ENCODE results near the gene FYN. TPM values are rescaled to one million over a fixed set of nuclear protein-coding genes. Genes with fewer than 3 reads are reported as not detected.

The FYN gene
- total and polyA plus RNA-seq, 10 of the 15 experiments (the other 5 are each of a cell fraction or from before 2014, with no cell fraction given) = 51.4 to 247 (median 138) TPM

- POLR2A ChIA-PET = interaction anchor here (1.1 kb wide), 1 partner anchor 195 kb away, joined by 8 read pairs; no protein-coding TSS in a partner anchor
- SMC1A ChIA-PET (ENCODE audit: uncharacterized antibody, unreplicated experiment) = interaction anchor here (1.2 to 3.1 kb wide), 5 partner anchors 8 to 34 kb away, joined by 3 to 24 read pairs (median 3); no protein-coding TSS in a partner anchor
- RAD21 ChIA-PET (ENCODE audit: unreplicated experiment) = no interaction called here
- H3K9me3 ChIP-seq (replicated peaks; ENCODE audit: control insufficient read depth, insufficient read depth, low read length) = no peaks in the 10 kb centered on the region
- no peak overlapping the region for H3K4me3 ChIP-seq
- no peak for DNase-seq (ENCODE audit: low read depth, low spot score)
- no TSS peak for BruUV-seq (replicated peaks)
- CTCF ChIA-PET = interaction anchor here (0.8 to 2.5 kb wide), 2 partner anchors 11 to 13 kb away, joined by 3 to 9 read pairs; no protein-coding TSS in a partner anchor
- H3K27ac ChIP-seq (ENCODE audit: control insufficient read depth, insufficient read depth) = no peak overlapping the region
- H2AFZ ChIP-seq (ENCODE audit: control insufficient read depth, low read depth, low read length) = no peak overlapping the region
- no peaks in the 10 kb centered on the region for H4K20me1 ChIP-seq (ENCODE audit: control insufficient read depth, insufficient read depth)
- in situ Hi-C loops (cut with MboI) = no loop called here
- H3K27me3 ChIP-seq (replicated peaks in 1 of 2; ENCODE audit: control insufficient read depth in 2 of 2, insufficient read depth in 2 of 2, low read length in 1 of 2) = no peaks in the 10 kb centered on the region
- H3K9ac ChIP-seq (ENCODE audit: control insufficient read depth, insufficient read depth, low read length) = no peak overlapping the region
- no peak for TF ChIP-seq E2F4 (IDR thresholded peaks at IDR 0.05; ENCODE audit: low read depth, low read length)
- TF ChIP-seq MYB (IDR thresholded peaks at IDR 0.05; ENCODE audit: borderline replicate concordance, low read depth, low read length) = no peak
- TF ChIP-seq SREBF2 (IDR thresholded peaks at IDR 0.05; ENCODE audit: low read length) = no peak
- TF ChIP-seq ZNF622 (IDR thresholded peaks at IDR 0.05) = no peak
- no peak for TF ChIP-seq ZNF384 (IDR thresholded peaks at IDR 0.05; ENCODE audit: borderline replicate concordance, low read depth, low read length)
- TF ChIP-seq ZNF592 (IDR thresholded peaks at IDR 0.05) = no peak
- TF ChIP-seq HCFC1 (IDR thresholded peaks at IDR 0.05; ENCODE audit: low read length) = no peak
- TF ChIP-seq SP1 (IDR thresholded peaks at IDR 0.05; ENCODE audit: low read depth, low read length) = no peak
- no peak for TF ChIP-seq PAX5 (IDR thresholded peaks at IDR 0.05; ENCODE audit: borderline replicate concordance, low read depth, low read length)
- TF ChIP-seq RAD51 (IDR thresholded peaks at IDR 0.05) = no peak
- intact Hi-C loops (cut with micrococcal nuclease; ENCODE audit: unreplicated experiment) = no loop called here
- no peak for FAIRE-seq
- no peak overlapping the region for H3K4me2 ChIP-seq (ENCODE audit: control insufficient read depth, insufficient read depth)
- H3K4me1 ChIP-seq (ENCODE audit: control insufficient read depth, insufficient read depth, low read length) = peaks cover 4% of the 10 kb centered on the region
- H3K79me2 ChIP-seq (ENCODE audit: control insufficient read depth, insufficient read depth, low read length) = peaks cover 13% of the 10 kb centered on the region
- no peak for ATAC-seq
- peaks cover 2 to 8% of the 10 kb centered on the region in 2 experiments; a peak in 3 of 4 replicates for H3K36me3 ChIP-seq (ENCODE audit: control insufficient read depth in 2 of 2, insufficient read depth in 2 of 2, low read length in 1 of 2)
Measured at GRCh38 chr6:111813237-111813636, 60.0 kb downstream of the FYN start.
